Activated effector memory CD4-positive, alpha-beta T cell treated with anti-CD3 and anti-CD28 coated beads, Interleukin-2, amount 50 U/mL, for 16 hours (primary cell): ENCODE results near the gene SERPINB4.

Experiments used
- DNase-seq: peaks from one replicate; pipeline ENCODE4 v3.0.0-alpha.2; 2020

The SERPINB4 gene

GRCh38 chr18:63626431-63626830 lies 17.6 kb downstream of the SERPINB4 start:
- DNase-seq, result no peak

GRCh38 chr18:63624863-63625262 lies 19.2 kb downstream of the SERPINB4 start:
- no peak for DNase-seq

GRCh38 chr18:63619661-63620060 lies 24.4 kb downstream of the SERPINB4 start:
- DNase-seq, result no peak

GRCh38 chr18:63617915-63618234 lies 26.2 kb downstream of the SERPINB4 start:
- DNase-seq, result no peak

GRCh38 chr18:63617049-63617914 lies 26.8 kb downstream of the SERPINB4 start:
- no peak for DNase-seq

GRCh38 chr18:63613420-63613819 lies 30.6 kb downstream of the SERPINB4 start:
- no peak for DNase-seq

- DNase-seq, result no peak
These were observed 37.5 kb downstream of the SERPINB4 start for GRCh38 chr18:63606526-63606925.

GRCh38 chr18:63604791-63605567 lies 39.1 kb downstream of the SERPINB4 start:
- DNase-seq, result no peak

GRCh38 chr18:63603772-63604171 lies 40.3 kb downstream of the SERPINB4 start:
- no peak for DNase-seq

- no peak for DNase-seq
These were observed 40.7 kb downstream of the SERPINB4 start for GRCh38 chr18:63603355-63603754.

GRCh38 chr18:63596964-63597363 lies 47.1 kb downstream of the SERPINB4 start:
- DNase-seq, result no peak

GRCh38 chr18:63592471-63592870 lies 51.6 kb downstream of the SERPINB4 start:
- no peak for DNase-seq

- no peak for DNase-seq
These were observed 52.3 kb downstream of the SERPINB4 start for GRCh38 chr18:63591725-63592124.

- DNase-seq, result no peak
These were observed 52.9 kb downstream of the SERPINB4 start for GRCh38 chr18:63590966-63591695.

- no peak for DNase-seq
These were observed 53.7 kb downstream of the SERPINB4 start for GRCh38 chr18:63590373-63590772.

- no peak for DNase-seq
These were observed 55.1 kb downstream of the SERPINB4 start for GRCh38 chr18:63588909-63589308.
